HAP-1 (cell line): Measurements from ENCODE around the gene HOXD12.
A peak's percentile ranks its signal among the peaks of the same experiment; 100 is the strongest.

ENCODE experiments used
- DNase-seq, 2 experiments: peaks; one replicate each; pipeline ENCODE4 v3.0.0-alpha.2; 2016 to 2020; ENCODE audit warnings: low spot score in 2 of 2
- H3K27me3 ChIP-seq: fragments of 250-450 bp; sonication (Bioruptor Pico); 2 replicates; pipeline ENCODE4 v1.5.1; 2020; ENCODE audit warnings: low read depth, mild to moderate bottlenecking, moderate library complexity
- H3K36me3 ChIP-seq: fragments of 250-450 bp; sonication (Bioruptor Pico); replicated peaks from 2 replicates; pipeline ENCODE4 v1.5.1; 2020; ENCODE audit warnings: mild to moderate bottlenecking
- H3K4me1 ChIP-seq: fragments of 250-450 bp; sonication (Bioruptor Pico); 2 replicates; pipeline ENCODE4 v1.5.1; 2020; ENCODE audit warnings: mild to moderate bottlenecking
- H3K4me3 ChIP-seq: fragments of 250-450 bp; sonication (Bioruptor Pico); 2 replicates; pipeline ENCODE4 v1.5.1; 2020; ENCODE audit warnings: mild to moderate bottlenecking, moderate library complexity
- H3K9me3 ChIP-seq: fragments of 250-450 bp; sonication (Bioruptor Pico); 2 replicates; pipeline ENCODE4 v1.5.1; 2020; ENCODE audit warnings: mild to moderate bottlenecking, moderate library complexity
- in situ Hi-C: fragments of 300-500 bp; cut with MboI; formaldehyde crosslinking; loops from 3 replicates; pipeline ENCODE4 v1.14.3; 2020; ENCODE audit warnings: low sequenced_read_pairs, inconsistent platforms, mixed read lengths

Gene HOXD12

GRCh38 chr2:176121190-176122051, 21.8 kb downstream of the HOXD12 start:
- Histone ChIP-seq H3K4me3 (no peak overlapping the region), H3K27me3 (peaks cover 6% of the 10 kb centered on the region; the same call in 1 of the 2 replicates), H3K4me1 (no peaks in the 10 kb centered on the region), H3K36me3 (no peaks in the 10 kb centered on the region), H3K9me3 (no peaks in the 10 kb centered on the region)
- in situ Hi-C loops: loop anchor here (10.0 kb wide), 3 partner anchors 433 to 1033 kb away; no protein-coding TSS in a partner anchor
- DNase-seq: no peak

GRCh38 chr2:176122052-176122682, 22.6 kb downstream of the HOXD12 start:
- H3K9me3 ChIP-seq: no peaks in the 10 kb centered on the region
- no peak overlapping the region for H3K4me3 ChIP-seq
- H3K27me3 ChIP-seq: peaks cover 6% of the 10 kb centered on the region; the same call in 1 of the 2 replicates
- no peak for DNase-seq
- H3K36me3 ChIP-seq: no peaks in the 10 kb centered on the region
- in situ Hi-C loops: loop anchor here (10.0 kb wide), 3 partner anchors 433 to 1033 kb away; no protein-coding TSS in a partner anchor
- no peaks in the 10 kb centered on the region for H3K4me1 ChIP-seq

- DNase-seq: peak in 1 of 2 experiments; percentile 32
- in situ Hi-C loops: loop anchor here (10.0 kb wide), 3 partner anchors 432 to 1032 kb away; no protein-coding TSS in a partner anchor
- no peaks in the 10 kb centered on the region for H3K36me3 ChIP-seq
- H3K4me3 ChIP-seq: no peak within 1 kb of the TSS
- H3K9me3 ChIP-seq: no peaks in the 10 kb centered on the region
- H3K27me3 ChIP-seq: peaks cover 6% of the 10 kb centered on the region; the same call in 1 of the 2 replicates
- H3K4me1 ChIP-seq: no peaks in the 10 kb centered on the region
Observed at GRCh38 chr2:176122683-176123410, 23.3 kb downstream of the HOXD12 start, which contains the start of gene HOXD9. HOXD9 (plus strand) TSS chr2:176122719; CDS start chr2:176122769, 50 bp downstream.

- Histone ChIP-seq H3K27me3 (peaks cover 6% of the 10 kb centered on the region; the same call in 1 of the 2 replicates), H3K4me3 (no peak overlapping the region)
Observed at GRCh38 chr2:176123411-176124109, 24.0 kb downstream of the HOXD12 start.

GRCh38 chr2:176124110-176124946, 24.7 kb downstream of the HOXD12 start:
- H3K27me3 ChIP-seq: peaks cover 6% of the 10 kb centered on the region; the same call in 1 of the 2 replicates
- H3K9me3 ChIP-seq: no peaks in the 10 kb centered on the region
- H3K4me3 ChIP-seq: no peak overlapping the region
- H3K36me3 ChIP-seq: no peaks in the 10 kb centered on the region
- no peak for DNase-seq
- in situ Hi-C loops: loop anchor here (10.0 kb wide), 3 partner anchors 430 to 1030 kb away; no protein-coding TSS in a partner anchor
- 0 out of 2 replicates have a peak, but pooled peaks cover 3% of the 10 kb centered on the region for H3K4me1 ChIP-seq

More at GRCh38 chr2:176123411-176124109, 24.0 kb downstream of the HOXD12 start:
- Histone ChIP-seq H3K4me1 (no peaks in the 10 kb centered on the region), H3K36me3 (no peaks in the 10 kb centered on the region), H3K9me3 (no peaks in the 10 kb centered on the region)
- in situ Hi-C loops: loop anchor here (10.0 kb wide), 3 partner anchors 431 to 1031 kb away; no protein-coding TSS in a partner anchor
- DNase-seq: no peak

GRCh38 chr2:176124947-176125771, 25.6 kb downstream of the HOXD12 start:
- H3K27me3 ChIP-seq: peaks cover 6% of the 10 kb centered on the region; the same call in 1 of the 2 replicates
- no peaks in the 10 kb centered on the region for H3K9me3 ChIP-seq
- no peak overlapping the region for H3K4me3 ChIP-seq
- H3K36me3 ChIP-seq: no peaks in the 10 kb centered on the region
- 0 out of 2 replicates have a peak, but pooled peaks cover 4% of the 10 kb centered on the region for H3K4me1 ChIP-seq
- in situ Hi-C loops: loop anchor here (5.0 to 10.0 kb wide), 4 partner anchors 430 to 1030 kb away; no protein-coding TSS in a partner anchor
- no peak for DNase-seq

GRCh38 chr2:176125772-176126054, 26.1 kb downstream of the HOXD12 start:
- DNase-seq: no peak
- peaks cover 6% of the 10 kb centered on the region; the same call in 1 of the 2 replicates for H3K27me3 ChIP-seq
- H3K9me3 ChIP-seq: no peaks in the 10 kb centered on the region
- in situ Hi-C loops: loop anchor here (5.0 to 10.0 kb wide), 4 partner anchors 429 to 1029 kb away; no protein-coding TSS in a partner anchor
- no peaks in the 10 kb centered on the region for H3K36me3 ChIP-seq
- H3K4me3 ChIP-seq: no peak overlapping the region
- 0 out of 2 replicates have a peak, but pooled peaks cover 4% of the 10 kb centered on the region for H3K4me1 ChIP-seq

- Histone ChIP-seq H3K36me3 (no peaks in the 10 kb centered on the region), H3K9me3 (no peaks in the 10 kb centered on the region), H3K4me1 (peaks cover 11% of the 10 kb centered on the region; the same call in 1 of the 2 replicates), H3K4me3 (no peak overlapping the region), H3K27me3 (peaks cover 6% of the 10 kb centered on the region; the same call in 1 of the 2 replicates)
- in situ Hi-C loops: loop anchor here (5.0 to 10.0 kb wide), 4 partner anchors 428 to 1028 kb away; no protein-coding TSS in a partner anchor
- DNase-seq: peak in 1 of 2 experiments; percentile 82
Observed at GRCh38 chr2:176126929-176127773, 27.6 kb downstream of the HOXD12 start.

- H3K27me3 ChIP-seq: peaks cover 6% of the 10 kb centered on the region; the same call in 1 of the 2 replicates
Observed at GRCh38 chr2:176127774-176128072, 28.1 kb downstream of the HOXD12 start.

GRCh38 chr2:176128172-176128981, 28.8 kb downstream of the HOXD12 start:
- no peak overlapping the region for H3K4me3 ChIP-seq

More at GRCh38 chr2:176127774-176128072, 28.1 kb downstream of the HOXD12 start:
- in situ Hi-C loops: loop anchor here (5.0 to 10.0 kb wide), 4 partner anchors 427 to 1027 kb away; no protein-coding TSS in a partner anchor
- Histone ChIP-seq H3K36me3 (no peaks in the 10 kb centered on the region), H3K9me3 (no peaks in the 10 kb centered on the region), H3K4me1 (peaks cover 11% of the 10 kb centered on the region; the same call in 1 of the 2 replicates), H3K4me3 (no peak overlapping the region)
- DNase-seq: no peak

More at GRCh38 chr2:176128172-176128981, 28.8 kb downstream of the HOXD12 start:
- DNase-seq: no peak
- no peaks in the 10 kb centered on the region for H3K36me3 ChIP-seq
- in situ Hi-C loops: loop anchor here (5.0 to 10.0 kb wide), 4 partner anchors 426 to 1026 kb away; no protein-coding TSS in a partner anchor
- H3K9me3 ChIP-seq: no peaks in the 10 kb centered on the region
- peaks cover 11% of the 10 kb centered on the region; the same call in 1 of the 2 replicates for H3K4me1 ChIP-seq
- H3K27me3 ChIP-seq: peaks cover 3% of the 10 kb centered on the region; the same call in 1 of the 2 replicates
